ENCODE results near the gene GGTLC1.
"Not testable (repeated sequence)": the region's sequence is repeated elsewhere in the genome, so short reads cannot be mapped to it uniquely, and the experiment has no call there.

The GGTLC1 gene

GRCh38 chr20:23981014-23981413 is 7.6 kb downstream of the GGTLC1 start:
- not testable (repeated sequence) for DNase-seq (ENCODE audit: low read depth); H3K36me3 ChIP-seq (ENCODE audit: control insufficient read depth, insufficient read depth, low read length, severe bottlenecking)

GRCh38 chr20:23979899-23980811 is 8.4 kb downstream of the GGTLC1 start:
- H3K9me3 ChIP-seq (ENCODE audit: control insufficient read depth, low read length); H3K36me3 ChIP-seq (ENCODE audit: control insufficient read depth, insufficient read depth, low read length, severe bottlenecking); H3K4me3 ChIP-seq (ENCODE audit: low read length); H3K9ac ChIP-seq (ENCODE audit: low read length); H3K4me1 ChIP-seq (ENCODE audit: control insufficient read depth, insufficient read depth, low read length); DNase-seq (ENCODE audit: low read depth); H3K27me3 ChIP-seq (replicated peaks; ENCODE audit: control insufficient read depth, insufficient read depth, low read length): not testable (repeated sequence)

More at GRCh38 chr20:23981014-23981413, 7.6 kb downstream of the GGTLC1 start:
- H3K4me3 ChIP-seq (ENCODE audit: low read length); H3K9ac ChIP-seq (ENCODE audit: low read length); H3K27me3 ChIP-seq (replicated peaks; ENCODE audit: control insufficient read depth, insufficient read depth, low read length); H3K9me3 ChIP-seq (ENCODE audit: control insufficient read depth, low read length); H3K4me1 ChIP-seq (ENCODE audit: control insufficient read depth, insufficient read depth, low read length): not testable (repeated sequence)

DNA sequence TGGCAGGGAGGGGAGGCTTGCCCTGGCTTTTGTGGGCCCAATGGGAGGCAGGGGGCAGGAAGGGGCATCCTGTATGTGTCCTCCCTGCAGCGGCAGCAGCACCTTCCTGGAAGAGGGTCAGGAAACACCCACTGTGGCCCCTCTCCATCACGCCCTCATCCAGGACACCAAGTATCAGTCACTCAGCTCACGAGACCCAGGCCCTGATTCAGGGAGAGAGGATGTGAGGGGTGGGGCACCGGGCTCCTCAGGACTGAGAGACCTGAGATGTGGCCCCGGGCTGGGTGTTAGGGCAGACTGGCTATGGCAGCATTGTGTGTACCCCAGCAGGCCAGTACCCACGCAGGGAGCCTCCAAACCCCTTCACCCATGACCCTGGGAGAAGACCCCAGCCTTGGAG is 9.2 kb downstream of the GGTLC1 start:
- not testable (repeated sequence) for DNase-seq (ENCODE audit: low read depth); H3K27me3 ChIP-seq (replicated peaks; ENCODE audit: control insufficient read depth, insufficient read depth, low read length); H3K4me1 ChIP-seq (ENCODE audit: control insufficient read depth, insufficient read depth, low read length); H3K36me3 ChIP-seq (ENCODE audit: control insufficient read depth, insufficient read depth, low read length, severe bottlenecking); H3K4me3 ChIP-seq (ENCODE audit: low read length); H3K9ac ChIP-seq (ENCODE audit: low read length); H3K9me3 ChIP-seq (ENCODE audit: control insufficient read depth, low read length)

DNA sequence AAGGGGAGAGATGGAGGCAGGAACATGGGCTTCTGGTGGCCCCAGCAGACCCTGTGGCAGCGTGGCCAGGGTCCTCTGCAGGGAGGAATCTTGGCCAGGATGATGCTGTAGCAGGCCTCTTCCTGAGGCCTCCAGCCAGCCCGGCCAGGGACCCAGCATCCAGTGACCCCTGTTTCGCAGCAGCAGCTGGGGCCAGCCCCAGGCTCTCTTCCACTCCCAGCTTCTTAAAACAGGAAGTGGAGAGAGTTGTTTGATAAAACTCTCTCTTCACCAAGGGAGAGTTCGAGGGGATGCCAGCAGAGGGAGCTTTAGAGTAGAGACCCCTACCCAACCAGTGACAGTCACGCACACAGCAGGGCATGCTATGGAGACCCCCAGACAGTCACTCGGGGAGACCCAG is 10.1 kb downstream of the GGTLC1 start:
- peaks cover 11% of the 10 kb centered on the region for H3K27me3 ChIP-seq (replicated peaks; ENCODE audit: control insufficient read depth, insufficient read depth, low read length)
- DNase-seq (ENCODE audit: low read depth); H3K9me3 ChIP-seq (ENCODE audit: control insufficient read depth, low read length); H3K4me1 ChIP-seq (ENCODE audit: control insufficient read depth, insufficient read depth, low read length); H3K4me3 ChIP-seq (ENCODE audit: low read length); H3K36me3 ChIP-seq (ENCODE audit: control insufficient read depth, insufficient read depth, low read length, severe bottlenecking); H3K9ac ChIP-seq (ENCODE audit: low read length): not testable (repeated sequence)

- H3K9me3 ChIP-seq (ENCODE audit: control insufficient read depth, low read length): no peaks in the 10 kb centered on the region
- no peaks in the 10 kb centered on the region for H3K36me3 ChIP-seq (ENCODE audit: control insufficient read depth, insufficient read depth, low read length, severe bottlenecking)
- H3K9ac ChIP-seq (ENCODE audit: low read length): no peak overlapping the region
- no peaks in the 10 kb centered on the region for H3K4me1 ChIP-seq (ENCODE audit: control insufficient read depth, insufficient read depth, low read length)
- no peak overlapping the region for H3K4me3 ChIP-seq (ENCODE audit: low read length)
- peaks cover 23% of the 10 kb centered on the region for H3K27me3 ChIP-seq (replicated peaks; ENCODE audit: control insufficient read depth, insufficient read depth, low read length)
- DNase-seq (ENCODE audit: low read depth): no peak
These were observed 13.6 kb downstream of the GGTLC1 start for GRCh38 chr20:23974966-23975365.

- no peak overlapping the region for H3K9ac ChIP-seq (ENCODE audit: low read length)
- no peak overlapping the region for H3K4me3 ChIP-seq (ENCODE audit: low read length)
- H3K4me1 ChIP-seq (ENCODE audit: control insufficient read depth, insufficient read depth, low read length): no peaks in the 10 kb centered on the region
- H3K27me3 ChIP-seq (replicated peaks; ENCODE audit: control insufficient read depth, insufficient read depth, low read length): peaks cover 23% of the 10 kb centered on the region
- no peaks in the 10 kb centered on the region for H3K36me3 ChIP-seq (ENCODE audit: control insufficient read depth, insufficient read depth, low read length, severe bottlenecking)
- no peak for DNase-seq (ENCODE audit: low read depth)
- no peaks in the 10 kb centered on the region for H3K9me3 ChIP-seq (ENCODE audit: control insufficient read depth, low read length)
These were observed 17.3 kb downstream of the GGTLC1 start for GRCh38 chr20:23971310-23971709.

DNA sequence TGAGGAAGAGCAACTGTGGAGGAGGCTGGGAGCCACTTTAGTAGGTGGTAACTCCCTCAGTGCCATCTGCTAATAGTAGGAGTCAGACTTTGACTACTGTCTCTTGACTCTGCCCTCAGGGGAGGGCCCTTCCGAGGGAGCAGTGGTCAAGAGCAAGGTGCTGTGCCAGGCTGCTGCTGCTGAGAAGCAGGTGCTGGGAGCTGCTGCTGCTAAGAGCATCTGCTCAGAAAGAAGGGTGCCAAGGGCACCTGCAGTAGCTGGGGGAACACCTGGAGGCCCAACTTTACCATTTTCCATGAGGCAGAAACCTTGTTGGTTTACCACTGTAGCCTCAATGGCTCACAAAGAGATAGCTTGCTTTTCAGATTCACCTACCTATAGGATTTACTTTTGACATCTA is 18.5 kb downstream of the GGTLC1 start:
- H3K4me3 ChIP-seq (ENCODE audit: low read length): no peak overlapping the region
- H3K27me3 ChIP-seq (replicated peaks; ENCODE audit: control insufficient read depth, insufficient read depth, low read length): peaks cover 23% of the 10 kb centered on the region
- no peak for DNase-seq (ENCODE audit: low read depth)
- no peaks in the 10 kb centered on the region for H3K36me3 ChIP-seq (ENCODE audit: control insufficient read depth, insufficient read depth, low read length, severe bottlenecking)
- no peak overlapping the region for H3K9ac ChIP-seq (ENCODE audit: low read length)
- no peaks in the 10 kb centered on the region for H3K4me1 ChIP-seq (ENCODE audit: control insufficient read depth, insufficient read depth, low read length)
- peaks cover 4% of the 10 kb centered on the region for H3K9me3 ChIP-seq (ENCODE audit: control insufficient read depth, low read length)

DNA sequence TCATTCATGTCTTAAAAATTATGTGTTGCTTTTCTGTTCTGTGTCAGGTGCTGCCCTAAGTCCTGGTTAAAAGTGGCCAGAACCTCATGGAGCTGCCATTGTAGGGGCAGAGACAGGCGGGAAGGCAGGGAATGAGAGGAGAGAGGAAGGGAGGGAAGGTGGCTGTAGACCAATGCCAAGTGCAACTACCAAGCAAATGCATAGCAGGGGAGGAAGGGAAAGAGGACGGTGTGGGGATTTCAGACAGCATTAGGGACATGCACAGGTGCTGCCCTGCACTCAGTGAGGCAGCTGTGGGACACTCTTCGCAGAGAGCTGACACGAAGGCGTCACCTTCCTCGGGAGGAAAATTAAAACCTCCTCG is 21.0 kb downstream of the GGTLC1 start:
- H3K4me3 ChIP-seq (ENCODE audit: low read length): no peak overlapping the region
- H3K4me1 ChIP-seq (ENCODE audit: control insufficient read depth, insufficient read depth, low read length): no peaks in the 10 kb centered on the region
- H3K36me3 ChIP-seq (ENCODE audit: control insufficient read depth, insufficient read depth, low read length, severe bottlenecking): no peaks in the 10 kb centered on the region
- DNase-seq (ENCODE audit: low read depth): no peak
- no peak overlapping the region for H3K9ac ChIP-seq (ENCODE audit: low read length)
- H3K9me3 ChIP-seq (ENCODE audit: control insufficient read depth, low read length): peaks cover 15% of the 10 kb centered on the region
- peaks cover 7% of the 10 kb centered on the region for H3K27me3 ChIP-seq (replicated peaks; ENCODE audit: control insufficient read depth, insufficient read depth, low read length)

GRCh38 chr20:23966927-23967615 is 21.5 kb downstream of the GGTLC1 start:
- no peak for DNase-seq (ENCODE audit: low read depth)
- Histone ChIP-seq H3K36me3 (ENCODE audit: control insufficient read depth, insufficient read depth, low read length, severe bottlenecking) (no peaks in the 10 kb centered on the region), H3K4me3 (ENCODE audit: low read length) (no peak overlapping the region), H3K27me3 (replicated peaks; ENCODE audit: control insufficient read depth, insufficient read depth, low read length) (peaks cover 4% of the 10 kb centered on the region), H3K9me3 (ENCODE audit: control insufficient read depth, low read length) (peaks cover 15% of the 10 kb centered on the region), H3K9ac (ENCODE audit: low read length) (no peak overlapping the region), H3K4me1 (ENCODE audit: control insufficient read depth, insufficient read depth, low read length) (no peaks in the 10 kb centered on the region)

- no peak for DNase-seq (ENCODE audit: low read depth)
- Histone ChIP-seq H3K27me3 (replicated peaks; ENCODE audit: control insufficient read depth, insufficient read depth, low read length) (no peaks in the 10 kb centered on the region), H3K4me1 (ENCODE audit: control insufficient read depth, insufficient read depth, low read length) (no peaks in the 10 kb centered on the region), H3K36me3 (ENCODE audit: control insufficient read depth, insufficient read depth, low read length, severe bottlenecking) (no peaks in the 10 kb centered on the region), H3K9ac (ENCODE audit: low read length) (no peak overlapping the region), H3K4me3 (ENCODE audit: low read length) (no peak overlapping the region), H3K9me3 (ENCODE audit: control insufficient read depth, low read length) (peaks cover 15% of the 10 kb centered on the region)
These were observed 22.3 kb downstream of the GGTLC1 start for GRCh38 chr20:23966298-23966697.

GRCh38 chr20:23963941-23964340 is 24.6 kb downstream of the GGTLC1 start:
- DNase-seq (ENCODE audit: low read depth): no peak
- Histone ChIP-seq H3K27me3 (replicated peaks; ENCODE audit: control insufficient read depth, insufficient read depth, low read length) (peaks cover 7% of the 10 kb centered on the region), H3K9ac (ENCODE audit: low read length) (no peak overlapping the region), H3K4me3 (ENCODE audit: low read length) (no peak overlapping the region), H3K36me3 (ENCODE audit: control insufficient read depth, insufficient read depth, low read length, severe bottlenecking) (no peaks in the 10 kb centered on the region), H3K9me3 (ENCODE audit: control insufficient read depth, low read length) (peaks cover 15% of the 10 kb centered on the region), H3K4me1 (ENCODE audit: control insufficient read depth, insufficient read depth, low read length) (no peaks in the 10 kb centered on the region)
